Activated CD4-positive, CD25-positive, alpha-beta regulatory T cell treated with anti-CD3 and anti-CD28 coated beads, Interleukin-2, amount 50 U/mL, for 16 hours (primary cell): ENCODE data around the gene WIPI1.
"Not testable (repeated sequence)": the region's sequence is repeated elsewhere in the genome, so short reads cannot be mapped to it uniquely, and the experiment has no call there.

Source experiments
- DNase-seq: peaks from one replicate; pipeline ENCODE4 v3.0.0-alpha.2; 2020; ENCODE audit warnings: low read depth, low spot score

Gene WIPI1

GRCh38 chr17:68457168-68457538, at the start of gene WIPI1:
Gene WIPI1 (minus strand): TSS chr17:68457496. CDS start chr17:68457421, 75 bp downstream.
- no peak for DNase-seq

GRCh38 chr17:68505951-68506350, 48.7 kb upstream of the WIPI1 start:
- no peak for DNase-seq

GRCh38 chr17:68501074-68501473, 43.8 kb upstream of the WIPI1 start:
- no peak for DNase-seq

GRCh38 chr17:68499587-68499986, 42.3 kb upstream of the WIPI1 start:
- no peak for DNase-seq

GRCh38 chr17:68498479-68499326, 41.4 kb upstream of the WIPI1 start:
- no peak for DNase-seq

GRCh38 chr17:68497885-68498319, 40.6 kb upstream of the WIPI1 start:
- DNase-seq = no peak

- DNase-seq = no peak
These were observed 37.8 kb upstream of the WIPI1 start for GRCh38 chr17:68495081-68495480.

- not testable (repeated sequence) for DNase-seq
These were observed 35.2 kb upstream of the WIPI1 start for GRCh38 chr17:68492394-68493054.

- no peak for DNase-seq
These were observed 34.3 kb upstream of the WIPI1 start for GRCh38 chr17:68491381-68492231.

GRCh38 chr17:68489919-68490318, 32.6 kb upstream of the WIPI1 start:
- DNase-seq = no peak

- no peak for DNase-seq
These were observed 27.2 kb upstream of the WIPI1 start for GRCh38 chr17:68484458-68484857.

- DNase-seq = no peak
These were observed 25.3 kb upstream of the WIPI1 start for GRCh38 chr17:68482576-68483041.

- no peak for DNase-seq
These were observed 23.6 kb upstream of the WIPI1 start for GRCh38 chr17:68480885-68481284.

GRCh38 chr17:68470961-68471360, 13.7 kb upstream of the WIPI1 start:
- DNase-seq = no peak

- no peak for DNase-seq
These were observed 11.5 kb upstream of the WIPI1 start for GRCh38 chr17:68468788-68469187.

- no peak for DNase-seq
These were observed 11.0 kb upstream of the WIPI1 start for GRCh38 chr17:68468334-68468733.

GRCh38 chr17:68463211-68464019, 6.1 kb upstream of the WIPI1 start:
- no peak for DNase-seq

- peak; percentile 53 for DNase-seq
These were observed 5.3 kb upstream of the WIPI1 start for GRCh38 chr17:68462381-68463210.

- DNase-seq = no peak
These were observed 4.3 kb upstream of the WIPI1 start for GRCh38 chr17:68461589-68461988.

GRCh38 chr17:68461122-68461539, 3.8 kb upstream of the WIPI1 start:
- no peak for DNase-seq
